NCI-H226 (cell line): ENCODE data around the gene ADGRE3.
"Not testable (repeated sequence)": the region's sequence is repeated elsewhere in the genome, so short reads cannot be mapped to it uniquely, and the experiment has no call there.

ENCODE experiments used
- DNase-seq: peaks from one replicate; pipeline ENCODE4 v3.0.0-alpha.2; 2015

ADGRE3 gene

DNA sequence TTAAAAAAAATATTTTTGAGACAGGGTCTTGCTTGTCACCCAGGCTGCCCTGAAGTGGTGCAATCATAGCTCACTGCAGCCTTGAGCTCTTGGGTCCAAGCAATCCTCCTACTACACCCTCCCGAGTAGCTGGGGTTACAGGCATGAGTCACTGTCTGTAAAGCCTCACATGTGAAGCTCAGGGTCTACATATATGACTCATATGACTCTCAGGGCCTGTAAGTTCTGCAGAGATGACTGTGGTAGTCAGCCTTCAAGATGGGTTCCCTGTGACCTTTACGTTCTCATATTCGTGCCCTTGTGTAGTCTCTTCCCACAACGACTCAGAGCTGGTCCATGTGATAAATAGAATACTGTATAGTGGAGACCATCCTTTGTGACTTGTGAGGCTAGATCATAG, 85.2 kb downstream of the ADGRE3 start:
- not testable (repeated sequence) for DNase-seq

DNA sequence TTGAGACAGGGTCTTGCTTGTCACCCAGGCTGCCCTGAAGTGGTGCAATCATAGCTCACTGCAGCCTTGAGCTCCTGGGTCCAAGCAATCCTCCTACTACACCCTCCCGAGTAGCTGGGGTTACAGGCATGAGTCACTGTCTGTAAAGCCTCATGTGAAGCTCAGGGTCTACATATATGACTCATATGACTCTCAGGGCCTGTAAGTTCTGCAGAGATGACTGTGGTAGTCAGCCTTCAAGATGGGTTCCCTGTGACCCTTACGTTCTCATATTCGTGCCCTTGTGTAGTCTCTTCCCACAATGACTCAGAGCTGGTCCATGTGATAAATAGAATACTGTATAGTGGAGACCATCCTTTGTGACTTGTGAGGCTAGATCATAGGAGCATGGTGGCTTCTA, 89.5 kb downstream of the ADGRE3 start:
- DNase-seq, result peak; percentile 20

GRCh38 chr19:14584372-14584771, 90.3 kb downstream of the ADGRE3 start:
- DNase-seq, result not testable (repeated sequence)

GRCh38 chr19:14582894-14583340, 91.7 kb downstream of the ADGRE3 start, which contains the start of gene CLEC17A:
Gene CLEC17A, plus strand, starts transcription at chr19:14583084. Its CDS starts 77 bp downstream, at chr19:14583161.
- no peak for DNase-seq

- no peak for DNase-seq
Measured at GRCh38 chr19:14580623-14581237, 93.9 kb downstream of the ADGRE3 start.

DNA sequence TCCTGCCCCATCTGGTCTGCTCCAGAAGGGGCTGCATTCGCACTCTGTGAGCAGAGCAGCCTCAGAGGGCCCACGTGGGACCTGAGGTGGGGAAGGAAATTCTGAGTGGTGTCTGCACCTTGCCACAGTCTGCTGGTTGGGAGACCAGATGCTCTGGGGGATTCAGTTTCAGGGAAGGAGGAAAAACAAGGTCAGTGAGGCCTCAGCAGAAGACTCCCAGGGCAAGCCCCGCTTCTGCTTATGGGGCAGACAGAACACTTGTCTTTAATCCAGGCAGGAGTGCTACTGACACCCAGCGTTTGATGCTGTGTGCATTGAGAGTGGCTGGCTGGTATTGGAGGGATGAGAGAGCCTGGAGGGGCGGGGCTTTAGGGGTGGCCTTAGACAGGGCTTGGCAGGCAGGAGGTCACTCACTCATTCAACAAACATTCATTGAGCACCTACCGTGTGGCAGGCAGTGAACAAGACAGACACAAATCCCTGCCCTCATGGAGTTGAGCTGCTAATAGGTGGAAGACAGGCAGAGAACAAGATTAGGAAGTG, 96.7 kb downstream of the ADGRE3 start:
- DNase-seq, result no peak

DNA sequence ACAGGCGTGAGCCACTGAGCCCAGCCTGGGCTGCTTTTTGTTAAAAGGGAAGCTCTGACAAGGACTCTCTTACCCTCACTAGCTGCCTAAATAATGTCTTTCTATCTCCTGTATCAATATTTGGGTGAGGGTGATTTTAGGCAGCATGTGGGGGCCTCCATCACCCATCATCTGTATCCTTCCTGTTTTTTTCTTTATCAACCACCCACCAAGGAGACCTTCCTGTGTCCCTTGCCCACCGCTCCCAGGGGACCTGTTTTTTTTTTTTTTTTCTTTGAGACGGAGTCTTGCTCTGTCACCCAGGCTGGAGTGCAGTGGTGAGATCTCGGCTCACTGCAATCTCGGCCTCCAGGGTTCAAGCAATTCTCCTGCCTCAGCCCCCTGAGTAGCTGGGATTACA, 97.4 kb downstream of the ADGRE3 start:
- no peak for DNase-seq

GRCh38 chr19:14576363-14576762, 98.3 kb downstream of the ADGRE3 start:
- DNase-seq, result no peak

DNA sequence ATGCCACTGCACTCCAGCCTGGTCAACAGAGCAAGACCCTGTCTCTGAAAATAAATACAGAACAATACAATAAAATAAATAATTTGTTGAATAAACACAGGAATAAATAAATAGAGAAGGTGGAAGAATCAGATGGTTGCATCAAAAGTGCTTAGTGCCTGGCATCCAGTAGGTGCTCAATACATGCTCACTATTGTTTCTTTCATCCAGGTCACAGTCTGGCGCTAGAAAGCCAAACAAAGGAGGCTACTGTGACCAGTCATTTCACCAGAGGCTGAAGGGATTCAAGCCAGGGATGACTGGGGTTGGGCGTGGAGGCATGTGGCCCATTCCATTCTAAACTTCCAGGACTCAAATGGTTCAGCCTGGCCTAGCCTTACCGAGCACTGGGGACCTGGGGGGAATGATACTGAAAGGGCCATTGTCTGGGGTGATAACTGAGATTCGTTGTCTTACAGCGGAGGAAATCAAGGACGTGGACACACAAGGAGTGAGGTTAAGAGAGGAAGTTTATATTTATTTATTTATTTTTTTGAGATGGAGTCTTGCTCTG, 99.1 kb downstream of the ADGRE3 start:
- DNase-seq, result no peak

GRCh38 chr19:14571695-14572490, 102.8 kb downstream of the ADGRE3 start, which contains the start of gene NDUFB7:
Gene NDUFB7, minus strand, starts transcription at chr19:14572066. Its CDS starts 66 bp downstream, at chr19:14572000.
- DNase-seq, result peak; percentile 96

DNA sequence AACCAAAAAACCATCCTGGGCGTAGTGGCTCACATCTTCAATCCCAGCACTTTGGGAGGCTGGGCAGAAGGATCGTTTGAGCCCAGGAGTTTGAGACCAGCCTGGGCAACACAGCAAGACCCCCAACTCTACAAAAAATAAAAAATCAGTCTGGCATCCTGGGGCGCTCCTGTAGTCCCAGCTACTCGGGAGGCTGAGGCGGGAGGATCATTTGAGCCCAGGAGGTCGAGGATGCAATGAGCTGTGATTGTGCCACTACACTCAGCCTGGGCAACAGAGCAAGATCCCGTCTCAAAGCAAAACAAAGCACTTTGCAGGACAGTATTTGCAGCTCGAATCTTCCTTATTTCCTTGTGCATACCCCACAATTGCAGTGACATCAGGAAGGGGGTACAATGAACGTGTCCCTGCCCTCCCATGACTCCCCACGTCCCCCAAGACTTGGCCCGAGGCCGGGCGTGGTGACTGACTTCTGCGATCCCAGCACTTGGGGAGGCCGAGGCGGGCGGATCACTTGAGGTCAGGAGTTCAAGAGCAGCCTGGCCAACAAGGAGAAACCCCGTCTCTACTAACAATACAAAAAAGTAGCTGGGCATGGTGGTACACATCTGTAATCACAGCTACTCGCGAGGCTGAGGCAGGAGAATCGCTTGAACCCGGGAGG, 103.6 kb downstream of the ADGRE3 start:
- DNase-seq, result no peak
